Vagina (tissue), 2 donors: ENCODE results near the gene USP7. TPM values are rescaled to one million over a fixed set of nuclear protein-coding genes. Genes with fewer than 3 reads are reported as not detected.

Experiments
- DNase-seq, 2 donors: peaks; one replicate each; pipeline ENCODE4 v3.0.0-alpha.2; 2017; ENCODE audit errors: extremely low spot score in 2 of 2
- H3K27ac ChIP-seq: fragments of 200-600 bp; sonication (generic); one replicate; pipeline ENCODE4 v1.5.1; 2019
- H3K27me3 ChIP-seq: fragments of 200-600 bp; sonication (generic); one replicate; pipeline ENCODE4 v1.5.1; 2019
- H3K36me3 ChIP-seq, 2 donors: fragments of 200-600 bp; sonication (generic); one replicate each; pipeline ENCODE4 v1.5.1; 2017 to 2019
- H3K4me1 ChIP-seq: fragments of 200-600 bp; sonication (generic); one replicate; pipeline ENCODE4 v1.5.1; 2019
- H3K4me3 ChIP-seq, 2 donors: fragments of 200-600 bp; sonication (generic); 1 replicate in 1 of 2; 2 replicates in 1 of 2; pipeline ENCODE4 v1.5.1; 2016 to 2019
- H3K9me3 ChIP-seq: fragments of 200-600 bp; sonication (generic); one replicate; pipeline ENCODE4 v1.5.1; 2019
- POLR2A ChIP-seq, 2 donors: fragments of 450-650 bp; IDR thresholded peaks; one replicate each; pipeline ENCODE4 v1.6.1; 2017; ENCODE audit warnings: antibody characterized with exemption in 2 of 2, mild to moderate bottlenecking in 2 of 2, moderate library complexity in 2 of 2
- POLR2AphosphoS5 ChIP-seq, 2 donors: sonication (generic); formaldehyde crosslinking; IDR thresholded peaks; one replicate each; pipeline ENCODE4 v1.9.0; 2017; ENCODE audit warnings: antibody characterized with exemption in 2 of 2, mild to moderate bottlenecking in 2 of 2, low read depth in 1 of 2; ENCODE audit not compliant: insufficient read depth in 1 of 2
- intact Hi-C: fragments of 100-400 bp; cut with DNase I; formaldehyde crosslinking; loops from one replicate; pipeline ENCODE4 v1.15.1; 2023
- total RNA-seq: library from RNA; depleted of rRNA; stranded (reverse); fragments of >200 nt; gene quantifications from one replicate; pipeline ENCODE4 v1.2.3, GENCODE V29; 2016
- TF ChIP-seq, protein P1 (sequence below), 3 experiments: fragments of 450-650 bp in 2 of 3; fragments of 200-600 bp in 1 of 3; sonication (generic) in 1 of 3; IDR thresholded peaks; one replicate each; pipeline ENCODE4 v1.5.1; 2017 to 2019; ENCODE audit warnings: antibody characterized with exemption in 3 of 3, mild to moderate bottlenecking in 2 of 3, moderate library complexity in 2 of 3

The USP7 gene
- total RNA-seq, 1 donor from 2014 or later: 112 TPM

DNA sequence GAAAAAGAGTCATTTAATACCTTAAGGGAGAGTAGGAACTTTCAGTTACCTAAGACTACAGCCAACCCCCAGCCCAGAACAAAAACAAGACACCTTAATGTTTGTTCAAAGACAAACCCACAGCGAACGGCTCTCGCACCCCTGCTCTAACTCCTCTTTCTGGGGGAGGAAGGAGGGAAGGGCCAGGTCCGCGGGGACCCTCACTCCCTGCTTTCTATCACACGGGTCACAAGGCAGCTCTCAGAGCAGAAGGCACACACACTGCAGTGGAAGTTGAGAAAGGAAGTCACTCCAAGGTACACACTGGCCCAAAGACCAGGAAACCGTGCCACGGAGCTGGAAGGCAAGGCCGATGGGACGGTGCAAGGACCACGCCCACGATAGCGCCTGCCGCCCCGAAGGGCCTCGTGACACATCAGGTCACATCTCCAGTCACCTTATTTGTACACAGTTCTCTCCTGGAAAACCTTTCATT lies 71.6 kb downstream of the USP7 start:
- H3K4me1 ChIP-seq: peaks cover under 1% of the 10 kb centered on the region
- no peak for DNase-seq
- H3K36me3 ChIP-seq: peaks cover 4 to 58% of the 10 kb centered on the region in 2 donors
- no peak overlapping the region for H3K27ac ChIP-seq
- intact Hi-C loops: no loop called here
- no peaks in the 10 kb centered on the region for H3K9me3 ChIP-seq
- TF ChIP-seq POLR2A (IDR thresholded peaks at IDR 0.05): no peak
- TF ChIP-seq, protein P1, sequence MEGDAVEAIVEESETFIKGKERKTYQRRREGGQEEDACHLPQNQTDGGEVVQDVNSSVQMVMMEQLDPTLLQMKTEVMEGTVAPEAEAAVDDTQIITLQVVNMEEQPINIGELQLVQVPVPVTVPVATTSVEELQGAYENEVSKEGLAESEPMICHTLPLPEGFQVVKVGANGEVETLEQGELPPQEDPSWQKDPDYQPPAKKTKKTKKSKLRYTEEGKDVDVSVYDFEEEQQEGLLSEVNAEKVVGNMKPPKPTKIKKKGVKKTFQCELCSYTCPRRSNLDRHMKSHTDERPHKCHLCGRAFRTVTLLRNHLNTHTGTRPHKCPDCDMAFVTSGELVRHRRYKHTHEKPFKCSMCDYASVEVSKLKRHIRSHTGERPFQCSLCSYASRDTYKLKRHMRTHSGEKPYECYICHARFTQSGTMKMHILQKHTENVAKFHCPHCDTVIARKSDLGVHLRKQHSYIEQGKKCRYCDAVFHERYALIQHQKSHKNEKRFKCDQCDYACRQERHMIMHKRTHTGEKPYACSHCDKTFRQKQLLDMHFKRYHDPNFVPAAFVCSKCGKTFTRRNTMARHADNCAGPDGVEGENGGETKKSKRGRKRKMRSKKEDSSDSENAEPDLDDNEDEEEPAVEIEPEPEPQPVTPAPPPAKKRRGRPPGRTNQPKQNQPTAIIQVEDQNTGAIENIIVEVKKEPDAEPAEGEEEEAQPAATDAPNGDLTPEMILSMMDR (IDR thresholded peaks at IDR 0.05): no peak
- no peak for TF ChIP-seq POLR2AphosphoS5 (IDR thresholded peaks at IDR 0.05; ENCODE audit: insufficient read depth in 1 of 2, low read depth in 1 of 2)
- H3K27me3 ChIP-seq: no peaks in the 10 kb centered on the region
- H3K4me3 ChIP-seq: no peak overlapping the region

DNA sequence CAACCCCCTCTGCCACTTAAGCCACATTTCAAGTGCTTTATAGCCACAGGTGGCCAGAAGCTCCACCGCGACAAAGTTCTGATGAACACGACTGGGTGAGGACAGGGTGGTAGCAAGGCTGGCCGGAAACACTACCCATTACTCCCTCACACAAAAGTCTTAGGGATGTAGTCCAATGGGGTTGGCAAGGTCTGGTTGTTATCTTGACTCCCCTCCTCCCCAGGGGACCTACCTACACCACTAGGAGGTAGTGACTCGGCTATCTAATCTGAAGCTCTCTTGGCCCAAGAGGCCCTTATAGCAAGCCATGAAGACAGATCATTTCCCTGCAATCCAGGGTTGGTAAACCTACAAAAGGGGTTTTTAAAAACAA lies 73.2 kb downstream of the USP7 start:
- DNase-seq: no peak
- H3K27me3 ChIP-seq: no peaks in the 10 kb centered on the region
- intact Hi-C loops: no loop called here
- no peak overlapping the region for H3K27ac ChIP-seq
- peaks cover 4 to 42% of the 10 kb centered on the region in 2 donors for H3K36me3 ChIP-seq
- no peak overlapping the region for H3K4me3 ChIP-seq
- peaks cover 16% of the 10 kb centered on the region for H3K4me1 ChIP-seq
- H3K9me3 ChIP-seq: no peaks in the 10 kb centered on the region
- TF ChIP-seq POLR2AphosphoS5 (IDR thresholded peaks at IDR 0.05; ENCODE audit: insufficient read depth in 1 of 2, low read depth in 1 of 2): no peak
- TF ChIP-seq POLR2A (IDR thresholded peaks at IDR 0.05): no peak
- TF ChIP-seq, protein P1 (IDR thresholded peaks at IDR 0.05): no peak

DNA sequence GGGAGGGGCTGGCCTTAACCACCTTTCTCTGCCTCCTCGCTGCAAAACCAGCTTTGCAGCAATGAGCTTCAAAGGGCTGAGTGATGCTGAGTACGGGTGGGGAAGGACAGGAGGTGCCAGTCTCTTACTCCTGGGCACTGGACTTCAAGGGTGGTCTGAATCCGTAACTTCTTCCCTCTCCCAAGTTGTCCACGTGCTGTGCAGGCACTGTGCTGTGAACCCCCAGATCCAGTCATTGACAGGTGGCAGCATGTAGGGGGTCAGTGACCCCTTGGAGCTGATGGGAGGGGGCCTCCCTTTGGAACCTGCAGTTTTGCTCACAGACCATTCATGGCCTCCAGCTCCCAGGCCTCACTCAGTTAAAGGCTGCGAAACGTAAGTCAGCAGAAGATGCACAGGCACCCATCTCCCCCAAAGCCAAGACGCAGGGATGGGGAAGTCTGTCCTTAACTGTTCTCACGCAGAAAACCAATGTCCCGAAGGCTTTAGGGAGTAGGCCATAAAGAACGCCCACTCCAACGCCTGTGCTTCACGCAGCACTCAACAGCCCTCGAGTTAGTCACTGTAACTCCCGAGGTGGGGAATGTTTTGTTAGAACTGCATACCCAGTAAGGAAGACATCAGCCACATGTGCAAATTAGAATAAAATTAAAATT lies 73.7 kb downstream of the USP7 start:
- TF ChIP-seq, protein P1 (IDR thresholded peaks at IDR 0.05): no peak
- TF ChIP-seq POLR2AphosphoS5 (IDR thresholded peaks at IDR 0.05; ENCODE audit: insufficient read depth in 1 of 2, low read depth in 1 of 2): no peak
- no peak for TF ChIP-seq POLR2A (IDR thresholded peaks at IDR 0.05)
- Histone ChIP-seq H3K9me3 (no peaks in the 10 kb centered on the region), H3K36me3 (peaks cover 4 to 36% of the 10 kb centered on the region in 2 donors), H3K27me3 (no peaks in the 10 kb centered on the region), H3K4me1 (peaks cover 21% of the 10 kb centered on the region), H3K27ac (no peak overlapping the region), H3K4me3 (no peak overlapping the region)
- no peak for DNase-seq
- intact Hi-C loops: no loop called here

DNA sequence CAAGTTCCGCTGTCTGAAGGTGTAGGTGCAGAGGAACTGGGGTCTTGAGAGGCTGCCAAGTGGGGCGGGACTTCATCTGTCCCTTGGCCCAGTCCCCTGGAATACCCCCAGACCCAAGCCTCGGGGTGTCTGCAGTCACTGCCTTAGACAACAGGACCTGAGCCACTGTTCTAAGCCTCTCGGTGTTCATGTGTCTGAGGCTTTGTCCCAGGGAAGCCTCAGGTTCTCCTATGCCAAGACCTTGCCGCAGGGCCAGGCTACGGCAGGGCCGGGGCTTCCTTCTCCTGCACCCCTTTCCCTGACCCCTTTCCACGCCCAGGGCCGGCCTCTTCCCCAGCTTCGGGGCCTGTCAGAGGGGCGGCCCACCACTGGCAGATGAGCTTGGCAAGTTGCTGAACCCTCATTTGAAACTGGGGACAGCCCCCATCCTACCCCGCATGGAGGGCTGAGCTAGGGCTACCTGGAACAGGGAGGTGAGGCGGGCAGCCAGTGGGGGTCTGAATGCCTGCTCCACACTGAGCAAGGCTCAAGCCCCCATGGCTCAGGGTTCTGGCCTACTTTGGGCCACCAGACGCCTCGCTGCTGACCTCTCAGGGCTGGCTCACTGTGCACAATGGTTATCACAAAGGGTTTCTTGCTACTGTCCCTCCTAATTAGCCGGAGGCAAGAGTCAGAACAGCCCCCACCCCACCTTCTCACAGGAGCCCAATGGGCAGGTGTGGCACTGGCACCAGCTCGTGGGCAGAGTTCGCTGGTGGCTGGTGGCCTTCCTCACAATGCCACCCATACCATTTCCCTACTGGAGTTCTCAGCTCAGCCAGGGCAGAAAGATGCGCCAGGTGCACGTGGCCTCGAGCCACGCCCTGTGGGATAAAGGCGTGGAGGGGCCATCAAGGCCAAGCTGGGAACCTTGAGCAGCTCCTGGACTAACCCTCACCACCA lies 74.5 kb downstream of the USP7 start:
- H3K27ac ChIP-seq: no peak overlapping the region
- peaks cover 27% of the 10 kb centered on the region for H3K4me1 ChIP-seq
- TF ChIP-seq POLR2AphosphoS5 (IDR thresholded peaks at IDR 0.05; ENCODE audit: insufficient read depth in 1 of 2, low read depth in 1 of 2) (no peak), POLR2A (IDR thresholded peaks at IDR 0.05) (no peak)
- TF ChIP-seq, protein P1 (IDR thresholded peaks at IDR 0.05): no peak
- no peaks in the 10 kb centered on the region for H3K27me3 ChIP-seq
- H3K4me3 ChIP-seq: no peak overlapping the region
- no peak for DNase-seq
- no peaks in the 10 kb centered on the region for H3K9me3 ChIP-seq
- intact Hi-C loops: no loop called here
- H3K36me3 ChIP-seq: peaks cover 0 to 28% of the 10 kb centered on the region in 2 donors
